ENCODE results near the gene HSPB3.

Gene HSPB3

DNA sequence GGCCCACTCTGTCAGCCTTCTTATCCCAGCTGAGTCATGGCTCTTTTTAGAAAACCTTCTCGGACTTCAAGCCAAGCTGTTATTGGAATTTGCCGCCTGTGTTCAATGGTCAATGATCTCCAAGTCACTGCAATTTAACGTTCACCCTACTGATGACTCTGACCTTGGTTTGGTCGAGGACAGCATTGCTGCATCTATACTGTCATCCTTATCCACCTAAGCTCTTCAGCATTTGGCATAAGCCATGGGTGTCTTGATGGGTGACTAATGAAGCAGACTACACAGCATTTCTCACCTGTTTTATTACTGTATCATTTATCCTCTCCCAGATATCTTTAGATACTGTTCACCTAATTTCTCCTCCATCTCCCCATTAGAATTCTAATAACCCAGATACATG is 5.6 kb upstream of the HSPB3 start:
- H3K36me3 ChIP-seq (ENCODE audit: insufficient read depth, low read length): no peaks in the 10 kb centered on the region
- no peak overlapping the region for H2AFZ ChIP-seq (ENCODE audit: low read depth, low read length)
- no peak for ATAC-seq (ENCODE audit: insufficient read depth, low read depth)
- TF ChIP-seq EZH2 (IDR thresholded peaks at IDR 0.05; ENCODE audit: borderline replicate concordance, low read depth, low read length, severe bottlenecking): no peak
- TF ChIP-seq, protein P1, sequence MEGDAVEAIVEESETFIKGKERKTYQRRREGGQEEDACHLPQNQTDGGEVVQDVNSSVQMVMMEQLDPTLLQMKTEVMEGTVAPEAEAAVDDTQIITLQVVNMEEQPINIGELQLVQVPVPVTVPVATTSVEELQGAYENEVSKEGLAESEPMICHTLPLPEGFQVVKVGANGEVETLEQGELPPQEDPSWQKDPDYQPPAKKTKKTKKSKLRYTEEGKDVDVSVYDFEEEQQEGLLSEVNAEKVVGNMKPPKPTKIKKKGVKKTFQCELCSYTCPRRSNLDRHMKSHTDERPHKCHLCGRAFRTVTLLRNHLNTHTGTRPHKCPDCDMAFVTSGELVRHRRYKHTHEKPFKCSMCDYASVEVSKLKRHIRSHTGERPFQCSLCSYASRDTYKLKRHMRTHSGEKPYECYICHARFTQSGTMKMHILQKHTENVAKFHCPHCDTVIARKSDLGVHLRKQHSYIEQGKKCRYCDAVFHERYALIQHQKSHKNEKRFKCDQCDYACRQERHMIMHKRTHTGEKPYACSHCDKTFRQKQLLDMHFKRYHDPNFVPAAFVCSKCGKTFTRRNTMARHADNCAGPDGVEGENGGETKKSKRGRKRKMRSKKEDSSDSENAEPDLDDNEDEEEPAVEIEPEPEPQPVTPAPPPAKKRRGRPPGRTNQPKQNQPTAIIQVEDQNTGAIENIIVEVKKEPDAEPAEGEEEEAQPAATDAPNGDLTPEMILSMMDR (IDR thresholded peaks at IDR 0.05; ENCODE audit: borderline replicate concordance, extremely low read depth, low read length, poor library complexity, severe bottlenecking): no peak
- H3K9ac ChIP-seq (ENCODE audit: low read depth, low read length): no peak overlapping the region
- H3K4me3 ChIP-seq (ENCODE audit: low read depth in 1 of 2, low read length in 2 of 2): no peak overlapping the region
- no peak overlapping the region for H3K4me2 ChIP-seq (ENCODE audit: insufficient read depth, low read length)
- no peaks in the 10 kb centered on the region for H3K79me2 ChIP-seq (ENCODE audit: insufficient read depth, low read length)
- H3K27me3 ChIP-seq (ENCODE audit: insufficient read depth, low read length, poor library complexity): no peaks in the 10 kb centered on the region
- DNase-seq: no peak
- no peaks in the 10 kb centered on the region for H3K9me3 ChIP-seq (ENCODE audit: insufficient read depth, low read length, severe bottlenecking)
- no peaks in the 10 kb centered on the region for H4K20me1 ChIP-seq (ENCODE audit: insufficient read depth, low read length)
- H3K4me1 ChIP-seq (ENCODE audit: insufficient read depth, low read length): no peaks in the 10 kb centered on the region
- no peak overlapping the region for H3K27ac ChIP-seq (ENCODE audit: low read length)

DNA sequence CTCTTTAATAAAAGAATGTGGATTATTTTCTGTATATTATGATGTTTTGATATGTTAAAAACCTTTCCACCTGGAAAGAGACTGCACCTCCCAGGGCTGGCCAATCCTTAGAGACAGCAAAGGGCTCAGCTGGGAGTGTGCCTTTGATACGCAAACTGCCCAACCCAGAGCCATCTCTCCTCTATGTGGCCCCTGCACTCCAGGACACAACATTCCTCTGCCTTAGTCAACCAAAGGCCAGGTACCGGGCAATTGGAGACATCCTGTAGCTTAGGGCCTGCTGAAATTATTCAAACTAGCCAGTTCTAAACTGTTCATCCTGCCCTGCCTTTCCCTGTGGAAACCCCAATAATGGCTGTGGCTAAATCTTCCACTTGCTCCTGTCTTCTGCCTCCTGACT is 5.0 kb upstream of the HSPB3 start:
- TF ChIP-seq EZH2 (IDR thresholded peaks at IDR 0.05; ENCODE audit: borderline replicate concordance, low read depth, low read length, severe bottlenecking): no peak
- TF ChIP-seq, protein P1 (IDR thresholded peaks at IDR 0.05; ENCODE audit: borderline replicate concordance, extremely low read depth, low read length, poor library complexity, severe bottlenecking): no peak
- no peak overlapping the region for H3K9ac ChIP-seq (ENCODE audit: low read depth, low read length)
- H3K36me3 ChIP-seq (ENCODE audit: insufficient read depth, low read length): no peaks in the 10 kb centered on the region
- no peak overlapping the region for H3K27ac ChIP-seq (ENCODE audit: low read length)
- H3K9me3 ChIP-seq (ENCODE audit: insufficient read depth, low read length, severe bottlenecking): no peaks in the 10 kb centered on the region
- H4K20me1 ChIP-seq (ENCODE audit: insufficient read depth, low read length): no peaks in the 10 kb centered on the region
- H3K4me2 ChIP-seq (ENCODE audit: insufficient read depth, low read length): no peak overlapping the region
- H3K4me3 ChIP-seq (ENCODE audit: low read depth in 1 of 2, low read length in 2 of 2): no peak overlapping the region
- H3K79me2 ChIP-seq (ENCODE audit: insufficient read depth, low read length): no peaks in the 10 kb centered on the region
- H2AFZ ChIP-seq (ENCODE audit: low read depth, low read length): no peak overlapping the region
- DNase-seq (no peak), ATAC-seq (ENCODE audit: insufficient read depth, low read depth) (no peak)
- H3K27me3 ChIP-seq (ENCODE audit: insufficient read depth, low read length, poor library complexity): no peaks in the 10 kb centered on the region
- no peaks in the 10 kb centered on the region for H3K4me1 ChIP-seq (ENCODE audit: insufficient read depth, low read length)

DNA sequence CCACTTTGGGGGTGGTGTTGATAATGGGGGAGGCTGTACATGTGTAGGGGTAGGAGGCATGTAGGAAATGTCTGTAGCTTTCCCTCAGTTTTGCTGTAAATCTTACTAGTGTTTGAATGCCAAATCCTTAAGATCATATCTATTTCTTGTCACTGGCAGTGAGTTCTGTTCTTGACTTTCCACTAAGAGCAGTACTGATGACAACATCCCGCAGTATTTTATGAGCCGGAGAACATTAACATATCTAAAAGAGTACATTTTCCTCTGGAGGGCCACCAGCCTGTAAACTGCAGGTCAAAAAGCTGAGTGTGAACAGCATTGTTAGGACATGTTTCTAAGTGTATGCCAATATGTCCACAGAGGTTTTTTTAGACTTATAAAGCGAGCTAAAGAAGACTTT is 2.5 kb upstream of the HSPB3 start:
- no peak overlapping the region for H3K27ac ChIP-seq (ENCODE audit: low read length)
- H3K79me2 ChIP-seq (ENCODE audit: insufficient read depth, low read length): no peaks in the 10 kb centered on the region
- ATAC-seq (ENCODE audit: insufficient read depth, low read depth): no peak
- H3K27me3 ChIP-seq (ENCODE audit: insufficient read depth, low read length, poor library complexity): peaks cover under 1% of the 10 kb centered on the region
- no peaks in the 10 kb centered on the region for H4K20me1 ChIP-seq (ENCODE audit: insufficient read depth, low read length)
- no peaks in the 10 kb centered on the region for H3K4me1 ChIP-seq (ENCODE audit: insufficient read depth, low read length)
- TF ChIP-seq, protein P1 (IDR thresholded peaks at IDR 0.05; ENCODE audit: borderline replicate concordance, extremely low read depth, low read length, poor library complexity, severe bottlenecking): no peak
- TF ChIP-seq EZH2 (IDR thresholded peaks at IDR 0.05; ENCODE audit: borderline replicate concordance, low read depth, low read length, severe bottlenecking): no peak
- no peak overlapping the region for H3K4me3 ChIP-seq (ENCODE audit: low read depth in 1 of 2, low read length in 2 of 2)
- H3K4me2 ChIP-seq (ENCODE audit: insufficient read depth, low read length): no peak overlapping the region
- no peaks in the 10 kb centered on the region for H3K36me3 ChIP-seq (ENCODE audit: insufficient read depth, low read length)
- H3K9me3 ChIP-seq (ENCODE audit: insufficient read depth, low read length, severe bottlenecking): no peaks in the 10 kb centered on the region
- DNase-seq: no peak
- H3K9ac ChIP-seq (ENCODE audit: low read depth, low read length): no peak overlapping the region
- no peak overlapping the region for H2AFZ ChIP-seq (ENCODE audit: low read depth, low read length)

DNA sequence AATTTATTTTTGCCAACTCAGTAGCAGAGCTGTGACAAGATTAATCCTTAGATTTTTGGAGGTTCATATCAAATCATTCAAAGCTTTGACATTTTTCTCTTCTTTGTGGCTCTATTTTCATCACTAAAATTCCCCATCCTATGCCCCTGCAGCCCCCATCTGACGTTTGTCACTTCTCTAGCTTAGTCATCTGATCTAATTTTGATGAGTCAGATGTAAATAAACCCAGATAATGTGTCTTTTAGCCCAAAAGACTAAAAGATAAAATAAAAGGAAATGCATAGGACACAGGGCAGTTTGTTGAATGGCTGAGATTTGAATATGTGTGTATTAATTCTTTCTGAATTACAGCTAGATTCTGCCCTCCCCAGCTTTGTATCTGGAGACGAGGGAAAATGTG is 897 bp upstream of the HSPB3 start:
- H3K27ac ChIP-seq (ENCODE audit: low read length): no peak overlapping the region
- no peak for TF ChIP-seq EZH2 (IDR thresholded peaks at IDR 0.05; ENCODE audit: borderline replicate concordance, low read depth, low read length, severe bottlenecking)
- TF ChIP-seq, protein P1 (IDR thresholded peaks at IDR 0.05; ENCODE audit: borderline replicate concordance, extremely low read depth, low read length, poor library complexity, severe bottlenecking): no peak
- no peak overlapping the region for H3K9ac ChIP-seq (ENCODE audit: low read depth, low read length)
- no peaks in the 10 kb centered on the region for H3K36me3 ChIP-seq (ENCODE audit: insufficient read depth, low read length)
- H2AFZ ChIP-seq (ENCODE audit: low read depth, low read length): no peak overlapping the region
- DNase-seq: no peak
- no peaks in the 10 kb centered on the region for H4K20me1 ChIP-seq (ENCODE audit: insufficient read depth, low read length)
- no peak for ATAC-seq (ENCODE audit: insufficient read depth, low read depth)
- no peaks in the 10 kb centered on the region for H3K9me3 ChIP-seq (ENCODE audit: insufficient read depth, low read length, severe bottlenecking)
- no peak overlapping the region for H3K4me2 ChIP-seq (ENCODE audit: insufficient read depth, low read length)
- no peak overlapping the region for H3K4me3 ChIP-seq (ENCODE audit: low read depth in 1 of 2, low read length in 2 of 2)
- no peaks in the 10 kb centered on the region for H3K4me1 ChIP-seq (ENCODE audit: insufficient read depth, low read length)
- H3K27me3 ChIP-seq (ENCODE audit: insufficient read depth, low read length, poor library complexity): peaks cover 5% of the 10 kb centered on the region
- no peaks in the 10 kb centered on the region for H3K79me2 ChIP-seq (ENCODE audit: insufficient read depth, low read length)

Data from DND-41 (cell line).